LHCN-M2 (cell line): ENCODE results near the gene PSME2. TPM values are rescaled to one million over a fixed set of nuclear protein-coding genes. Genes with fewer than 3 reads are reported as not detected.
A peak's percentile ranks its signal among the peaks of the same experiment; 100 is the strongest.

Source experiments
- DNase-seq: peaks from one replicate; pipeline ENCODE4 v3.0.0-alpha.2; 2012; ENCODE audit warnings: low read depth
- total RNA-seq: library from RNA; depleted of rRNA; stranded (reverse); fragments of >200 nt; gene quantifications from 2 replicates; pipeline ENCODE4 v1.2.3, GENCODE V29; 2014

Gene PSME2
- total RNA-seq, 1 experiment from 2014 or later: 81.9 TPM

- DNase-seq: peak; percentile 81
Observed at GRCh38 chr14:24135834-24136683, 10.4 kb downstream of the PSME2 start, which contains the start of gene PSME1. PSME1 (plus strand) TSS chr14:24136194; CDS start chr14:24136263, 69 bp downstream.

GRCh38 chr14:24135584-24135833 is 10.9 kb downstream of the PSME2 start:
- DNase-seq: no peak

GRCh38 chr14:24133735-24134134 is 12.7 kb downstream of the PSME2 start:
- DNase-seq: no peak

GRCh38 chr14:24132976-24133375 is 13.4 kb downstream of the PSME2 start:
- DNase-seq: no peak

- no peak for DNase-seq
Observed at GRCh38 chr14:24132061-24132685, 14.2 kb downstream of the PSME2 start.

GRCh38 chr14:24131549-24131966 is 14.9 kb downstream of the PSME2 start:
- no peak for DNase-seq

GRCh38 chr14:24130717-24131548 is 15.5 kb downstream of the PSME2 start:
- DNase-seq: peak; percentile 88

- DNase-seq: no peak
Observed at GRCh38 chr14:24130380-24130716, 16.1 kb downstream of the PSME2 start, which contains the start of gene FITM1. FITM1 (plus strand) TSS chr14:24130659; CDS start chr14:24131564, 905 bp downstream.

GRCh38 chr14:24129410-24129998 is 16.9 kb downstream of the PSME2 start:
- DNase-seq: no peak

- no peak for DNase-seq
Observed at GRCh38 chr14:24127673-24128072, 18.7 kb downstream of the PSME2 start.

GRCh38 chr14:24126939-24127338 is 19.5 kb downstream of the PSME2 start:
- no peak for DNase-seq

GRCh38 chr14:24123424-24124417 is 22.7 kb downstream of the PSME2 start:
- no peak for DNase-seq

GRCh38 chr14:24122898-24123297 is 23.5 kb downstream of the PSME2 start:
- DNase-seq: no peak

- DNase-seq: no peak
Observed at GRCh38 chr14:24122416-24122815, 24.0 kb downstream of the PSME2 start.

- DNase-seq: no peak
Observed at GRCh38 chr14:24121210-24121609, 25.2 kb downstream of the PSME2 start.

GRCh38 chr14:24119691-24120090 is 26.7 kb downstream of the PSME2 start:
- no peak for DNase-seq

- no peak for DNase-seq
Observed at GRCh38 chr14:24117179-24117578, 29.2 kb downstream of the PSME2 start.

GRCh38 chr14:24116128-24116814 is 30.1 kb downstream of the PSME2 start:
- no peak for DNase-seq

- DNase-seq: no peak
Observed at GRCh38 chr14:24115422-24116127, 30.8 kb downstream of the PSME2 start.
